ENCODE data around the gene PLSCR5.
A peak's percentile ranks its signal among the peaks of the same experiment; 100 is the strongest.

The PLSCR5 gene, protein sequence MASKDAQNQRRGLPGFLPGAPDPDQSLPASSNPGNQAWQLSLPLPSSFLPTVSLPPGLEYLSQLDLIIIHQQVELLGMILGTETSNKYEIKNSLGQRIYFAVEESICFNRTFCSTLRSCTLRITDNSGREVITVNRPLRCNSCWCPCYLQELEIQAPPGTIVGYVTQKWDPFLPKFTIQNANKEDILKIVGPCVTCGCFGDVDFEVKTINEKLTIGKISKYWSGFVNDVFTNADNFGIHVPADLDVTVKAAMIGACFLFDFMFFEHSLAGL

DNA sequence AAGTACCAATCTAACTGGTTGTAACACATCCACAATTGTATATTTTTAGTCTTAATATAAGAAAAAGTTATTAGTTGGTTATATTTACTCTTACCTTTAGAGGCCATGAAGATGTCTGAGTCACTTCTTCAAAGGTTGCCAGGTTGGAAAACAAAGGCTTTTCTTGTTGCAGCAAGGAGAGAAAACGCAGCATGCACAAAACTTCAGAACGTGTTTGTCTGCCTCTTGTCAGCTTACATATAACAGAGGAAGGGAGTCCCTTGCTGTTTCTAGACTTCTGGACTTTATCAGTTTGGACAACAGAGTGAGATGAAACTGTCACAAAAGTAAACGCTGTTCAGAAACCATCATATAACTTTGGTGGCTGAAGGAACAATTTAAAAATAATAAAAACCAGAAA lies at the start of gene PLSCR5:
TSS of gene PLSCR5 (minus strand) at position 241 of the 400 bp plus-strand sequence. CDS start at position 107, 134 bp downstream.
- peaks cover 10% of the 10 kb centered on the region for H3K27me3 Mint-ChIP-seq
- H3K36me3 Mint-ChIP-seq: no peaks in the 10 kb centered on the region
- no peak within 1 kb of the TSS for H3K27ac Mint-ChIP-seq
- no peaks in the 10 kb centered on the region for H3K4me1 Mint-ChIP-seq
- no peaks in the 10 kb centered on the region for H3K9me3 Mint-ChIP-seq
- H3K4me3 Mint-ChIP-seq: no peak within 1 kb of the TSS

DNA sequence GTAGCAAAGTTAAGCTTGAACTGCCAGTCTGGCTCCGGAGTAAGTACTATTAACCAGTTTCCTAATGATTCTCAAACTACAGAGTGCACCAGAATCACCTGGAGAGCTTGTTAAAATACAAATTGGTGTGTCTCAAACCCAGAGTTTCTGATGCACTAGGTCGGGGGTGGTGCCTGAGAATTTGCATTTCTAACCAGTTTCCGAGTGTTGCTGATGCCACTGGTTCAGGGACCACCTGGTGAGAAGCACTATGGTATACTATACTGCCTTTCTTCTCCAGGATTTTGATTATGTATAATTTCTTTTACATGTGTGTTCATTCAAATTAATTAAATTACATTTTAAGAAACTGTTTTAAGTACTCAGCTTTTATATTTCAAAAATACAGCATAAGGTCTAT lies 48.8 kb upstream of the PLSCR5 start:
- Mint-ChIP-seq H3K36me3 (no peaks in the 10 kb centered on the region), H3K4me3 (no peak overlapping the region), H3K27ac (no peak overlapping the region)

DNA sequence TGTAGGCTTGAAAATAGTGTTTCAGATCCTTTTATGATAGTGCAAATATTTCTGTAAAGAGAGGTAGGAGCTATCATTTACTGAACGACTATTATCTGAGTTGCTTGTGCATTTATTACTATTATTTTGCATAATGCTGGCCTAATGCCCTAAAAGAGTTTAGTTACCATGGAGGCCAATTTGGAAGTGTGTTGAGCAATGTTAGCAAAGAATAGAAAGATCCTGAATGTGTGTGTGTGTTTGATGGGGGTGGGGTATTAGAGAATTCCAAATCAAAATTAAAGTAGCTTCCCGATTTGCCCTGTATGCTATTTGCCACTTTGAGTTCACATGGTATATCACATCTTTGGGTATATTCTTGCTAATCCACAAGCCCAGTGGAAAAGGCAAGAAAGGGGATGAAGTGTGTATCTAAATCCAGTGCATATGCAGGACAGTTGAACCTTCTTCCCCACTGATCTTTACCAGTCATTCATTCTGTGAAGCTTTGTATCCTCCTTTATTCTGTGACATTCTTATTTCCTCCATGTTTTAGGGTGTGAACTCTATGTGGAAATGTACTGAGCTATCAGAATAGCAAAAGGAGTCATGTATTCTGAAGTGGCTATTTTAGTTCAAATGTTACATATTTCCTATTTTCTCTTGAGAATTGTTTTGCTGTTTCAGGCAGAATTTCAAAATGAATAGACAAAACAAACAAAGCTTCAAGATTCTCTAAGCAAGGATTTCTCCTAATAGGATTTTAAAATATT lies 45.7 kb upstream of the PLSCR5 start:
- H3K36me3 Mint-ChIP-seq: no peaks in the 10 kb centered on the region
- H3K27ac Mint-ChIP-seq: no peak overlapping the region
- H3K9me3 Mint-ChIP-seq: no peaks in the 10 kb centered on the region
- H3K4me3 Mint-ChIP-seq: no peak overlapping the region
- no peaks in the 10 kb centered on the region for H3K27me3 Mint-ChIP-seq
- no peaks in the 10 kb centered on the region for H3K4me1 Mint-ChIP-seq

More for the DNA sequence above, 48.8 kb upstream of the PLSCR5 start:
- H3K4me1 Mint-ChIP-seq: no peaks in the 10 kb centered on the region
- peaks cover 2% of the 10 kb centered on the region for H3K27me3 Mint-ChIP-seq
- H3K9me3 Mint-ChIP-seq: no peaks in the 10 kb centered on the region

DNA sequence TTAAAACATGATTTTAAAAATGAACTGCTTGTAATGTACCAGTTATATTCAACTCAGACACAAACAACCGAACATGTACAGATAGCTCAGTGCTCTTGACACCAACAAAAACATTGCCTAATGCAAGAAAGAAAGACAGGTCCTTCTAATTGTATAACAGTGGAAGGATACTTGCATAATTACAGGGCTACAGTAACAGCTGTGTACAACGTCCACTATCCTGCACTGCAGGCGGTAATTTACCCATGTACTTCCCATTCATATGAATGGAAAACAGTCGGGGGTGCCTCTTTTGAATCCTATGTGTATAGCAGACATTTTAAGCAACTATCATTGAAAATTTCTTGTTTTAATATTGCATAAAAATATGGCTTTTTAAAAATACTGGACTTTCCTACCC lies 41.1 kb upstream of the PLSCR5 start:
- Mint-ChIP-seq H3K4me1 (no peaks in the 10 kb centered on the region), H3K27me3 (no peaks in the 10 kb centered on the region), H3K27ac (no peak overlapping the region), H3K9me3 (no peaks in the 10 kb centered on the region), H3K4me3 (no peak overlapping the region), H3K36me3 (no peaks in the 10 kb centered on the region)

DNA sequence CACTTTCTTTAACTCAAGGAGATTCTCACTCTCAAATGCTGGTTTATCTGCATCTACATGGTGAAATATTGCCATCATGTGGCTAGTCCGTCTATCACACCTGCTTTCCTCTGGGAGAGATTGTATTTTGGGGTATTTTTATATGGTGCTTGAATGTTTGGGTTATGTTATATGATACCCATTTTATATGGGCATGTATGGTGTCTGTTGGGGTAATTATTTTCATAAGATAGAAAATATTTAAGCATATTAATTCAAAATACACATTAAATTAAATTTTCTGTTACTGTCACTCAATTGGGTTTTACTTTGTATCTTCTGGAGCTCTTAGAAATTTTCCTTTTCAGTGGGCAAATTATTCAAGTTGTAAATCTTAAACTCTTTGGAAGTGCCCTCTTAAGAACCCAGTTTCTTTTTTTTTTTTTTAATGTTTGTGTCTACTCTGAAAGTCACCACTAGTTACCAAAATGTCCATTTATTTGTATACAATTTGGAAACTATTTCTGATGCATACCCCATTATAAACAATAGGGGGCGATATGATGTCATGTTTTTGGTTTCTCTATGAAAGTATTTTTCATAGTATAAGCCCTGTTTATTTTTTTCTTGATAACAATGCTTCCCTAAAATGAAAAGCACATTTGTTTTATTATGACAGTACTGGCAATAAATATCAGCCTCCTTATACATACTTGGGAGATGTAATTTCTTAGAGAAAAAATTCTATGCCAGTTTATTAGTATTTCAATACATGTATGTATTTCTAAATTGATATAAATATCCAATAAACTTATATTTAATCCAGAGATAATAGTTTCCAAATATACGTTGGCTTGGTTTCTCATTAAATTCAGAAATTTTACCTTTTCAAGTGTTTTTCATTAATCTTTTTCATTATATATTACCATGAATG lies 36.1 kb upstream of the PLSCR5 start:
- no peak overlapping the region for H3K4me3 Mint-ChIP-seq
- no peaks in the 10 kb centered on the region for H3K36me3 Mint-ChIP-seq
- H3K4me1 Mint-ChIP-seq: no peaks in the 10 kb centered on the region
- H3K27ac Mint-ChIP-seq: no peak overlapping the region
- H3K27me3 Mint-ChIP-seq: peaks cover 3% of the 10 kb centered on the region
- no peaks in the 10 kb centered on the region for H3K9me3 Mint-ChIP-seq

DNA sequence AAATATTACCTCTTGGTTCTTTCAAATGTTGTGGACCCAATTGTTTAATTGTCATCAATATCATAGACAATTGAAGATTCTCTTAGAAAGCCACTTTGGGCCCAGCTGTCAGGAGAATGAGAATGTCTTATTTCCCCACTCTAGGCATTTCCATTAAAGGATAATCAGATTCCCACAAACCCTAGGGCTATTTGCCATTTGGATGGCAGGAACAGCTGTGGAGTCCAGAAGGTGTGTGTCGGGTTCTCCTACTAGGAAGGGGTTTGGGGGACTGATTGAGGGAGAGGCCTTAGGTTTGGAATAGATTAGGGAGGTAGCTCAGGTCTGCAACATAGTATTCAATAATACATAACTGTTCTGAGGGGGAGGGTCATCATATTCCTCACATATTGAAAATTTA lies 35.2 kb upstream of the PLSCR5 start:
- Mint-ChIP-seq H3K4me3 (no peak overlapping the region), H3K36me3 (no peaks in the 10 kb centered on the region), H3K4me1 (no peaks in the 10 kb centered on the region), H3K27me3 (peaks cover 3% of the 10 kb centered on the region), H3K9me3 (no peaks in the 10 kb centered on the region), H3K27ac (no peak overlapping the region)

DNA sequence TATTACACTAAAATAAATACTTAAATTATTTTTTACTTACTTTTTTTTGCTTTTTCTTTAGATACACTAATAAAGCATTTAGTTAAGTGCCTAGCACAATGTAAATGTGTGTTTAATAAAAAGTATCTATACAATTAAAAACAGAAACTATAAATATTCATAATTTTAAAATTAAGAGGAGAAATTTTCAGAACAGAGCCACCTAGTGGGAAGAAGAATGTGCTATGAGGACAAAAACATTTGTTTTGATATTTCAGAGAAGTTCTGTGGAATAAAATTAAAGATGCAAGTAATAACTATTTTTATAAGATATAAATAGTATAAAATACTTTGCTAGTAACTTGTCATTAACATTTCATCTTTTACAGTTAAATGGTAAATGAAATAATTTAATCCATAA lies 33.6 kb upstream of the PLSCR5 start:
- Mint-ChIP-seq H3K9me3 (no peaks in the 10 kb centered on the region), H3K36me3 (no peaks in the 10 kb centered on the region), H3K27me3 (peaks cover 3% of the 10 kb centered on the region), H3K4me1 (no peaks in the 10 kb centered on the region), H3K27ac (no peak overlapping the region), H3K4me3 (no peak overlapping the region)

DNA sequence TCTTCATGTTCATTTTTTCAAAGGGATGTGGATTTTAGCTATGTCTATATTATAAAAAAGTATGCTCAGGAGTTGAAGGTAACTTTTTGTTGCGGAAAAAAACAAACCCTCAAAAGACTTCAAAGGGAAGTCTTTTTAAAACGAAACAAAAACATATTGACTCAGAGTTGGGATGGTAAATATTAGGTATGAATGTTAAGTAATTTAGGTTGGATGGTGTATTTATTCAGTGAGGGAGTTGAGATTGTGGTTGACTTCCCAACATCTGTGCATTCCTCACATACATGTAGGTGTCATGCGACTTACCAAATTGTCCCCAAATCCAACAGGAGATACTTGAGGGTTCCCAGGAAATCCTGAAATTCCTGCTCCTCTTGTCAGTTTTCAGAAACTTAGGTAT lies 32.7 kb upstream of the PLSCR5 start:
- Mint-ChIP-seq H3K27me3 (peaks cover 7% of the 10 kb centered on the region), H3K36me3 (no peaks in the 10 kb centered on the region), H3K4me3 (no peak overlapping the region), H3K4me1 (no peaks in the 10 kb centered on the region), H3K27ac (no peak overlapping the region), H3K9me3 (no peaks in the 10 kb centered on the region)

DNA sequence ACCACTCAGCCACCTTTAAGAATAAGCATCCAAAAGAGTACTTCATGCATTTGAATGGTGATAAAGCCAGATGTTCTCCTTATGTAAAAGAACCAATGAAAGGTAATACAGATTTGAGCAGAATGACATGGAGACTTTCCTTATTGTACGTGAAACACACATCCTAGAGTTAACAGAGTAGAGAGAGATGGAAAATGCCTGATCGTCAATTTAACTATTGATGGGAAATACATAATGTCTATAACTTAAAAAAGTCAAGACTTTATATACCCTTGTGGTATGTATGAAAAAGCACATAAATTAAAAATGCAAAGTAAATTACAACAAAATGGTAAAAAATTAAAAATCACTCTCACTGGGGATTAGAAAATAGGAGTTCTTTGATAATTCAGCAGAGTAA lies 31.7 kb upstream of the PLSCR5 start:
- Mint-ChIP-seq H3K4me3 (no peak overlapping the region), H3K27me3 (peaks cover 7% of the 10 kb centered on the region), H3K9me3 (no peaks in the 10 kb centered on the region), H3K36me3 (no peaks in the 10 kb centered on the region), H3K27ac (no peak overlapping the region), H3K4me1 (no peaks in the 10 kb centered on the region)

DNA sequence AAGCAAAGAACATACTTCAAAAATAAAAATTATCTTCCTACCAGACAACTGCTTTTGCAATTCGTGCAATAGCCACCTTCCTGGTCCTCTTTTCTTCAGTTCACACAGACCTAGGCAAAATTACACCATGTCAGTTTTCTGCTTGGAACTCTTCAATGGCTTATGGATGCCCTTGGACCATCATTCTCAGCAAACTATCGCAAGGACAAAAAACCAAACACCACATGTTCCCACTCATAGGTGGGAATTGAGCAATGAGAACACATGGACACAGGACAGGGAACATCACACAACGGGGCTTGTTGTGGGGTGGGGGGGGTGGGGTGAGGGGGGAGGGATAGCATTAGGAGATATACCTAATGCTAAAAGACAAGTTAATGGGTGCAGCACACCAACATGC lies 29.2 kb upstream of the PLSCR5 start:
- Mint-ChIP-seq H3K27me3 (peaks cover 4% of the 10 kb centered on the region), H3K9me3 (no peaks in the 10 kb centered on the region), H3K27ac (no peak overlapping the region), H3K4me3 (no peak overlapping the region), H3K4me1 (no peaks in the 10 kb centered on the region), H3K36me3 (no peaks in the 10 kb centered on the region)

DNA sequence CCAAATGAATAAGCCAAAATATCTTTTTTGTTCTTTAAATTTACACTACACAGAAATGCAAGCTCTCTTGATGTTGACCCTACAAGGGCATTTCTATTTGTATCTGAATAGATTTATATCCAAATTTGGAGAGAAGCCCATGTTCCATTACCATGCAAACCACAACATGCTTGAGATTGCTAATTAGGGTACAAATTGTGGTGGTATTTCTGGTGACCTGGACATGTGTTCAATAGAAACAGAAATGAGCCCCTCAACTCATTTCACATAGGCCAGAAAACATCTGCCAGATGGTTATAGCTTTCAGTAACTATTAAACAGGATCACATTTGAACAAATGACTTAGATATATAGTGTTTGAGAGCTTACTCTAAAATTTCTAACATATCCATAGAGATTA lies 23.5 kb upstream of the PLSCR5 start:
- no peak overlapping the region for H3K27ac Mint-ChIP-seq
- H3K27me3 Mint-ChIP-seq: peaks cover 4% of the 10 kb centered on the region
- H3K4me1 Mint-ChIP-seq: peaks cover 11% of the 10 kb centered on the region
- H3K9me3 Mint-ChIP-seq: no peaks in the 10 kb centered on the region
- no peak overlapping the region for H3K4me3 Mint-ChIP-seq
- no peaks in the 10 kb centered on the region for H3K36me3 Mint-ChIP-seq

DNA sequence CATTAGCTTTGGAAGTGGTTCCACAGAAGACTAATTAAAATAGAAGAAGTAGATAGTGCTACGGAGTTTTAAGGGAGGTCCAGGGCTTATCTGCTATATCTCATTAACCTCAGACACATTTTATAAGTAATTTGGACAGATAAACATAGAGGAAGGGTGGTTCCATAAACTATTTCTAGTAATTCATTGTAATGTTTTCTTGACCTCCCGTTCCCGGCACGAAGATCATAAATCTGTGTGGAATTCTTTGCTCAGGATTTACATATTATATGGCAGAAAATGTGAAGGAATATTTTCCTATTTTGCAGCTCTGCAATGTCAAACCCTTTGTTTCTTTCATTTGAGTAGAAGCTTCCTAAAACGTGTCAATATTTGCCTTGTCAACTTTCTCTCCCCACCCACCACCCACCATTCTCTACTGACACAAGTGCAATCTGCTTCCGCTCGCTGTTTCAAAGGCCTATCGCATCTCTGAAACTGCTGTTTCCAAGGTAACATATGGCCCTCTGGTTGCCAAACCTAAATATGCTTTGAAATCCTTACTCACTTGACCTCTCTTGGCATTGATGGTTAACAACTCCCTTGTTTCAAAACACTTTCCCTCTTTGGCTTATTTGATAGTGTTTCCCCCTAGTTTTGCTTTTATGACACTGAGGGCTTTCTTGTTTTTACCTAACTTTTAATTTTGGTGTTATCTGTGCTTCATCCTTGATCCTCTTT lies 21.4 kb upstream of the PLSCR5 start:
- Mint-ChIP-seq H3K27ac (no peak overlapping the region), H3K36me3 (no peaks in the 10 kb centered on the region), H3K4me1 (peaks cover 11% of the 10 kb centered on the region), H3K27me3 (no peaks in the 10 kb centered on the region), H3K4me3 (no peak overlapping the region), H3K9me3 (no peaks in the 10 kb centered on the region)

DNA sequence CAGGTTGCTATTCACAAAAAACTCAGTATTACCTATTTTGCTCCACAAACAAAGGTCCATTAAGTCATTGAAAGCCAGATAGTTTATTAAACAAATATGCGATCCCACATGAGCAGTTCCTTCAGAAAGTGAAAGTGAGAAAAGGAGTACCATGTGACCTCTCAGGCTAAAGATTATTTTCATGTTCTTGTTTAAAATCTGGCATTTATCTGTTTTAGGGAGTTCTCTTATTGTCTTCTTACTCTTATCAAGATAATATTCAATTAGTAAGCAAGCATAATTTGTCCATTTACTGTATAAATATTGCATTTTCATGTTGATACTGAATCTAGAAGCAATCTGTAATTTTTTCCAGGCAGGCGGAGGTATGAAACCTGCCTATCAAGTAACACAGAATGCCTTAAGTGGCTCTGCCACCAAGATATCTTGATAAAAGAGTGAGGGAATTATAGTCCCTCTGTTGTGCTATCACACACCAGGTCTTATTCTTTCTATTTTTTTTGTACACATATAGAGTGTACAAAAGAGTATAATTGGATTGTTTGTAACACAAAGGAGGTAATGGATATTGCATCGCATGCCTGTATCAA lies 20.1 kb upstream of the PLSCR5 start:
- Mint-ChIP-seq H3K4me1 (peaks cover 11% of the 10 kb centered on the region), H3K36me3 (no peaks in the 10 kb centered on the region), H3K27me3 (no peaks in the 10 kb centered on the region), H3K27ac (no peak overlapping the region), H3K4me3 (peak overlapping the region; percentile 60), H3K9me3 (no peaks in the 10 kb centered on the region)

DNA sequence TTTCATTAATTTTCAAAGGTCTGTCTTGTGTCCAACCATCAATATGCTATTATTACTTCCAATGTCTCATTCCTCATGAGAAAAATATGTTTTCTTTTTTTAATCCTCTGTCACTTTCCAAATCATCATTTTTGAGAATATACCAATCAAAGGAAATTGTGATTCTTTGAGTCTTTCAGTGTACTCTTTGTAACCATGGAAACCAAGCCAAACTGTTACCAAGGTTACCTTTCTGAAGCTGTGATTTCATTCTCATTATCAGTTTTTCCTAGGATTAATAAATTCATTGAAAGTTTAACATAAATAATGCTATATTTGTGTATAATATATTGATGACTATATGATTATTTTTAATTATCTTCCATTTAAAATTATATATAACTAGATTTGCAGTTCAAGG lies 16.6 kb upstream of the PLSCR5 start:
- H3K4me3 Mint-ChIP-seq: no peak overlapping the region
- peaks cover 11% of the 10 kb centered on the region for H3K4me1 Mint-ChIP-seq
- no peak overlapping the region for H3K27ac Mint-ChIP-seq
- no peaks in the 10 kb centered on the region for H3K36me3 Mint-ChIP-seq
- H3K9me3 Mint-ChIP-seq: no peaks in the 10 kb centered on the region
- no peaks in the 10 kb centered on the region for H3K27me3 Mint-ChIP-seq

DNA sequence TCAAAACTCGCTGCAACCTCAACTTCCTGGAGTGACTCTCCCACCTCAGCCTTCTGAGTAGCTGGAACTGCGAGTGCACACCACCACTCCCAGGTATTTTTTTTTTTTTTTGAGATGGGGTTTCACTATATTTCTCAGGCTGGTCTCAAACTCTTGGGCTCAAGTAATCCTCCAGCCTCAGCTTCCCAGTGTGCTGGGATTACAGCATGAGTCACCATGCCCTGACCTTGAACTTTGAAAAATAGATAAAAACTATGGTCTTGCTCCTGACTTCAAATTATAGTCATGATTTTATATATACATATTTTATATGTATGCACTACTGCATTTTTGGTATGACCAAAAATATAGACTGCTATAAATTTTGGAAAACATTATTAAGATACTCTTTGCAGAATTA lies 6.9 kb upstream of the PLSCR5 start:
- Mint-ChIP-seq H3K9me3 (no peaks in the 10 kb centered on the region), H3K27me3 (peaks cover 10% of the 10 kb centered on the region), H3K27ac (no peak overlapping the region), H3K4me1 (no peaks in the 10 kb centered on the region), H3K4me3 (no peak overlapping the region), H3K36me3 (no peaks in the 10 kb centered on the region)
